A673 (cell line): ENCODE results near the gene STK10. TPM values are rescaled to one million over a fixed set of nuclear protein-coding genes. Genes with fewer than 3 reads are reported as not detected.

Source experiments
- BruUV-seq: library from RNA; stranded (reverse); fragments of 400-500 nt; replicated peaks from 2 replicates; lab custom pipeline; 2021; lab: Mats Ljungman, UMichigan
- CTCF ChIA-PET: fragments of 300-600 bp; sonication (Branson Sonifier 250); formaldehyde crosslinking; loops from one replicate; lab custom pipeline; 2022; ENCODE audit warnings: antibody characterized with exemption; lab: Charles Lee
- POLR2A ChIA-PET: fragments of 300-600 bp; sonication (Branson Sonifier 250); formaldehyde crosslinking; loops from one replicate; lab custom pipeline; 2022; ENCODE audit warnings: antibody characterized with exemption; ENCODE audit not compliant: low non-redundant PET; lab: Charles Lee
- DNase-seq: peaks from one replicate; pipeline ENCODE4 v3.0.0-alpha.2; 2015; ENCODE audit warnings: low spot score
- H3K27ac ChIP-seq: fragments of 200-600 bp; sonication (generic); 2 replicates; pipeline ENCODE4 v1.5.1; 2016; ENCODE audit warnings: mixed run types, low read depth, mild to moderate bottlenecking, mixed read lengths, antibody characterized with exemption, low read length; ENCODE audit not compliant: poor library complexity, severe bottlenecking
- H3K27me3 ChIP-seq: fragments of 200-600 bp; sonication (generic); replicated peaks from 2 replicates; pipeline ENCODE4 v1.6.1; 2017; ENCODE audit warnings: mixed run types, low read depth, mild to moderate bottlenecking, mixed read lengths, antibody characterized with exemption, low read length; ENCODE audit not compliant: insufficient read depth, poor library complexity
- H3K36me3 ChIP-seq: fragments of 200-600 bp; sonication (generic); 2 replicates; pipeline ENCODE4 v1.6.1; 2016; ENCODE audit warnings: mixed run types, mild to moderate bottlenecking, mixed read lengths, antibody characterized with exemption, low read length; ENCODE audit not compliant: insufficient read depth, poor library complexity, severe bottlenecking
- H3K4me1 ChIP-seq: fragments of 200-600 bp; sonication (generic); 2 replicates; pipeline ENCODE4 v1.6.1; 2017; ENCODE audit warnings: mixed run types, mild to moderate bottlenecking, mixed read lengths, antibody characterized with exemption, low read length; ENCODE audit not compliant: insufficient read depth, poor library complexity, severe bottlenecking
- H3K4me3 ChIP-seq: fragments of 200-600 bp; sonication (generic); 2 replicates; pipeline ENCODE4 v1.5.1; 2016; ENCODE audit warnings: low read depth, mixed run types, mild to moderate bottlenecking, mixed read lengths, low read length; ENCODE audit not compliant: poor library complexity, severe bottlenecking
- H3K9me3 ChIP-seq: fragments of 200-600 bp; sonication (generic); 2 replicates; pipeline ENCODE4 v1.6.1; 2016; ENCODE audit warnings: mixed run types, low read depth, mild to moderate bottlenecking, mixed read lengths, antibody characterized with exemption, low read length; ENCODE audit not compliant: poor library complexity, severe bottlenecking
- CTCF ChIP-seq: fragments of 300-800, 200-600 bp; sonication (generic); conservative IDR thresholded peaks from 2 replicates; pipeline ENCODE4 v1.5.1; 2017; ENCODE audit warnings: low read depth, mild to moderate bottlenecking, antibody characterized with exemption, low read length, moderate library complexity, mixed read lengths
- EZH2 ChIP-seq: fragments of 200-600 bp; sonication (generic); IDR thresholded peaks from 2 replicates; pipeline ENCODE4 v1.6.1; 2017; ENCODE audit warnings: borderline replicate concordance, low read depth, mild to moderate bottlenecking, mixed read lengths, antibody characterized with exemption, low read length; ENCODE audit not compliant: poor library complexity, severe bottlenecking
- intact Hi-C: fragments of 100-400 bp; cut with micrococcal nuclease; formaldehyde crosslinking; loops from one replicate; pipeline ENCODE4 v1.10.0; 2022; ENCODE audit not compliant: unreplicated experiment
- total RNA-seq: library from RNA; stranded (reverse); gene quantifications from 2 replicates; pipeline ENCODE4 v1.2.3, GENCODE V29; 2021

Gene STK10
- total RNA-seq, 1 experiment from 2014 or later, result 3.8 TPM

GRCh38 chr5:172085738-172086137 is 102.3 kb downstream of the STK10 start:
- no peak overlapping the region for H3K27ac ChIP-seq
- intact Hi-C loops, result no loop called here
- BruUV-seq, result no TSS peak
- DNase-seq, result no peak
- TF ChIP-seq CTCF, result no peak
- no peak for TF ChIP-seq EZH2
- ChIA-PET CTCF (no interaction called here), POLR2A (no interaction called here)
- H3K4me1 ChIP-seq, result no peaks in the 10 kb centered on the region
- no peaks in the 10 kb centered on the region for H3K27me3 ChIP-seq
- no peaks in the 10 kb centered on the region for H3K36me3 ChIP-seq
- H3K4me3 ChIP-seq, result no peak overlapping the region
- no peaks in the 10 kb centered on the region for H3K9me3 ChIP-seq

GRCh38 chr5:172082180-172082579 is 105.8 kb downstream of the STK10 start:
- no peak for TF ChIP-seq CTCF
- TF ChIP-seq EZH2, result no peak
- BruUV-seq, result no TSS peak
- H3K9me3 ChIP-seq, result no peaks in the 10 kb centered on the region
- intact Hi-C loops, result no loop called here
- DNase-seq, result no peak
- no peaks in the 10 kb centered on the region for H3K4me1 ChIP-seq
- no peak overlapping the region for H3K27ac ChIP-seq
- H3K27me3 ChIP-seq, result no peaks in the 10 kb centered on the region
- ChIA-PET POLR2A (no interaction called here), CTCF (no interaction called here)
- H3K36me3 ChIP-seq, result no peaks in the 10 kb centered on the region
- H3K4me3 ChIP-seq, result no peak overlapping the region

GRCh38 chr5:172079876-172080275 is 108.1 kb downstream of the STK10 start:
- no peak for DNase-seq
- no peak for TF ChIP-seq EZH2
- TF ChIP-seq CTCF, result no peak
- Histone ChIP-seq H3K4me3 (no peak overlapping the region), H3K27me3 (no peaks in the 10 kb centered on the region), H3K36me3 (no peaks in the 10 kb centered on the region), H3K9me3 (no peaks in the 10 kb centered on the region), H3K27ac (no peak overlapping the region), H3K4me1 (no peaks in the 10 kb centered on the region)
- BruUV-seq, result no TSS peak
- POLR2A ChIA-PET, result no interaction called here
- CTCF ChIA-PET, result no interaction called here
- intact Hi-C loops, result no loop called here
